ENCODE measurements around the gene FOXR2.

FOXR2 gene

GRCh38 chrX:55659931-55660330 lies 36.7 kb downstream of the FOXR2 start:
- Histone ChIP-seq H3K4me3 (ENCODE audit: low read length) (no peak overlapping the region), H2AFZ (ENCODE audit: low read depth, low read length) (no peak overlapping the region), H3K27me3 (ENCODE audit: low read depth, low read length) (no peaks in the 10 kb centered on the region), H3K79me2 (ENCODE audit: low read length) (no peaks in the 10 kb centered on the region), H3K9me3 (ENCODE audit: insufficient read depth, low read length) (no peaks in the 10 kb centered on the region), H3K4me2 (ENCODE audit: low read length) (no peak overlapping the region), H3K36me3 (replicated peaks; ENCODE audit: low read depth, low read length) (no peaks in the 10 kb centered on the region), H3K4me1 (ENCODE audit: low read length) (no peaks in the 10 kb centered on the region), H3K9ac (ENCODE audit: low read length) (no peak overlapping the region), H3K27ac (ENCODE audit: low read length) (no peak overlapping the region), H4K20me1 (ENCODE audit: insufficient read depth, low read length) (no peaks in the 10 kb centered on the region)
- no peak for TF ChIP-seq CTCF (IDR thresholded peaks at IDR 0.05; ENCODE audit: low read depth, low read length)

- Histone ChIP-seq H3K9me3 (ENCODE audit: insufficient read depth, low read length) (no peaks in the 10 kb centered on the region), H3K27ac (ENCODE audit: low read length) (no peak overlapping the region)
Observed at GRCh38 chrX:55663584-55663983, 40.4 kb downstream of the FOXR2 start.

DNA sequence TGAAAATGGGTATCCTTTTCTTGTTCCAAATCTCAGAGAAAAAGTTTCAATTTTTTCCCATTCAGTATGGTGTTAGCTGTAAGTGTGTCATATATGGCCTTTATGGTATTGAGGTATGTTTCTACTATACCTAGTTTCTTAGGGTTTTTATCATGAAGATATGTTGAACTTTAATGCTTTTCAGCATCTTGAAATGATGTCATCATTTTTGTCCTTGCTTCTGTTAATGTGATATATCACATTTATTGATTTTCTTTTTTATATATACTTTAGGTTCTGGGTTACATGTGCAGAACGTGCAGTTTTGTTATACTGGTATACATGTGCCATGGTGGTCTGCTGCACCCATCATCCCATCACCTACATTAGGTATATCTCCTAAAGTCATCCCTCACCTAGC lies 44.9 kb downstream of the FOXR2 start:
- TF ChIP-seq EZH2phosphoT487 (IDR thresholded peaks at IDR 0.05; ENCODE audit: low read depth), result no peak
- no peak for TF ChIP-seq CTCF (IDR thresholded peaks at IDR 0.05; ENCODE audit: low read depth, low read length)
- H4K20me1 ChIP-seq (ENCODE audit: insufficient read depth, low read length), result no peaks in the 10 kb centered on the region
- no peak overlapping the region for H3K4me2 ChIP-seq (ENCODE audit: low read length)
- no peaks in the 10 kb centered on the region for H3K36me3 ChIP-seq (replicated peaks; ENCODE audit: low read depth, low read length)
- H3K4me1 ChIP-seq (ENCODE audit: low read length), result no peaks in the 10 kb centered on the region
- H3K4me3 ChIP-seq (ENCODE audit: low read length), result no peak overlapping the region
- no peaks in the 10 kb centered on the region for H3K79me2 ChIP-seq (ENCODE audit: low read length)
- no peak overlapping the region for H3K9ac ChIP-seq (ENCODE audit: low read length)
- H3K9me3 ChIP-seq (ENCODE audit: insufficient read depth, low read length), result no peaks in the 10 kb centered on the region
- no peaks in the 10 kb centered on the region for H3K27me3 ChIP-seq (ENCODE audit: low read depth, low read length)
- no peak overlapping the region for H2AFZ ChIP-seq (ENCODE audit: low read depth, low read length)
- H3K27ac ChIP-seq (ENCODE audit: low read length), result no peak overlapping the region

More at GRCh38 chrX:55663584-55663983, 40.4 kb downstream of the FOXR2 start:
- no peaks in the 10 kb centered on the region for H3K4me1 ChIP-seq (ENCODE audit: low read length)
- H2AFZ ChIP-seq (ENCODE audit: low read depth, low read length), result no peak overlapping the region
- no peaks in the 10 kb centered on the region for H3K36me3 ChIP-seq (replicated peaks; ENCODE audit: low read depth, low read length)
- no peak overlapping the region for H3K9ac ChIP-seq (ENCODE audit: low read length)
- no peak overlapping the region for H3K4me2 ChIP-seq (ENCODE audit: low read length)
- H4K20me1 ChIP-seq (ENCODE audit: insufficient read depth, low read length), result no peaks in the 10 kb centered on the region
- TF ChIP-seq EZH2phosphoT487 (IDR thresholded peaks at IDR 0.05; ENCODE audit: low read depth) (no peak), CTCF (IDR thresholded peaks at IDR 0.05; ENCODE audit: low read depth, low read length) (no peak)
- no peaks in the 10 kb centered on the region for H3K79me2 ChIP-seq (ENCODE audit: low read length)
- H3K4me3 ChIP-seq (ENCODE audit: low read length), result no peak overlapping the region
- H3K27me3 ChIP-seq (ENCODE audit: low read depth, low read length), result no peaks in the 10 kb centered on the region
